ENCODE data around the gene RBMS1. TPM values are rescaled to one million over a fixed set of nuclear protein-coding genes. Genes with fewer than 3 reads are reported as not detected.

RBMS1 gene
- total RNA-seq, 1 experiment from 2014 or later, result 38.8 TPM

- H3K36me3 ChIP-seq (ENCODE audit: low read depth, low read length), result peaks cover 45% of the 10 kb centered on the region
- ATAC-seq (no peak), DNase-seq (no peak)
- no peaks in the 10 kb centered on the region for H3K27me3 ChIP-seq (ENCODE audit: low read length)
- BruUV-seq (replicated peaks), result no TSS peak
- peaks cover 24% of the 10 kb centered on the region for H3K4me1 ChIP-seq (ENCODE audit: insufficient read depth, low read length)
- TF ChIP-seq EZH2phosphoT487 (IDR thresholded peaks at IDR 0.05; ENCODE audit: borderline replicate concordance, low read length) (no peak), EZH2 (IDR thresholded peaks at IDR 0.05; ENCODE audit: low read length, unreplicated experiment) (no peak), CTCF (conservative IDR thresholded peaks at IDR 0.05; ENCODE audit: low read depth, low read length) (no peak)
- no peaks in the 10 kb centered on the region for H3K9me3 ChIP-seq (ENCODE audit: low read length)
- H3K4me3 ChIP-seq (ENCODE audit: low read length), result no peak overlapping the region
- H3K4me2 ChIP-seq (ENCODE audit: low read length), result peak overlapping the region; percentile 7; the same call in 1 of the 2 replicates
- no peaks in the 10 kb centered on the region for H3K79me2 ChIP-seq (ENCODE audit: low read length)
- POLR2A ChIA-PET (ENCODE audit: unreplicated experiment), result no interaction called here
- H3K9me2 ChIP-seq (replicated peaks; ENCODE audit: low read length), result no peaks in the 10 kb centered on the region
- no peak overlapping the region for H2AFZ ChIP-seq (ENCODE audit: low read length)
- CTCF ChIA-PET, result no interaction called here
- no peaks in the 10 kb centered on the region for H4K20me1 ChIP-seq (ENCODE audit: low read length)
- H3K27ac ChIP-seq (ENCODE audit: low read length), result 0 out of 2 replicates have a peak overlapping the region, but pooled peaks have one; percentile 21
- intact Hi-C loops (cut with micrococcal nuclease), result no loop called here
- no peaks in the 10 kb centered on the region for H3F3A ChIP-seq (ENCODE audit: low read length, unreplicated experiment)
- no peak overlapping the region for H3K9ac ChIP-seq (ENCODE audit: low read length)
Measured at GRCh38 chr2:160294889-160295288, 198.7 kb downstream of the RBMS1 start.

GRCh38 chr2:160294339-160294803 is 199.2 kb downstream of the RBMS1 start:
- CTCF ChIA-PET, result no interaction called here
- Histone ChIP-seq H3K4me1 (ENCODE audit: insufficient read depth, low read length) (peaks cover 24% of the 10 kb centered on the region), H3K9ac (ENCODE audit: low read length) (no peak overlapping the region), H3K9me2 (replicated peaks; ENCODE audit: low read length) (no peaks in the 10 kb centered on the region), H2AFZ (ENCODE audit: low read length) (no peak overlapping the region), H3K4me3 (ENCODE audit: low read length) (no peak overlapping the region), H3K79me2 (ENCODE audit: low read length) (no peaks in the 10 kb centered on the region), H3K9me3 (ENCODE audit: low read length) (no peaks in the 10 kb centered on the region), H3K4me2 (ENCODE audit: low read length) (peak overlapping the region; percentile 7; the same call in 1 of the 2 replicates), H3K27ac (ENCODE audit: low read length) (peak overlapping the region; percentile 21), H3F3A (ENCODE audit: low read length, unreplicated experiment) (no peaks in the 10 kb centered on the region), H4K20me1 (ENCODE audit: low read length) (no peaks in the 10 kb centered on the region), H3K36me3 (ENCODE audit: low read depth, low read length) (peaks cover 40% of the 10 kb centered on the region), H3K27me3 (ENCODE audit: low read length) (no peaks in the 10 kb centered on the region)
- TF ChIP-seq EZH2phosphoT487 (IDR thresholded peaks at IDR 0.05; ENCODE audit: borderline replicate concordance, low read length) (no peak), CTCF (conservative IDR thresholded peaks at IDR 0.05; ENCODE audit: low read depth, low read length) (no peak), EZH2 (IDR thresholded peaks at IDR 0.05; ENCODE audit: low read length, unreplicated experiment) (no peak)
- DNase-seq (peak; percentile 58), ATAC-seq (peak; percentile 74)
- intact Hi-C loops (cut with micrococcal nuclease), result no loop called here
- POLR2A ChIA-PET (ENCODE audit: unreplicated experiment), result no interaction called here
- no TSS peak for BruUV-seq (replicated peaks)

GRCh38 chr2:160293391-160294091 is 200.1 kb downstream of the RBMS1 start:
- intact Hi-C loops (cut with micrococcal nuclease), result no loop called here
- no peak for TF ChIP-seq EZH2 (IDR thresholded peaks at IDR 0.05; ENCODE audit: low read length, unreplicated experiment)
- no peak for TF ChIP-seq CTCF (conservative IDR thresholded peaks at IDR 0.05; ENCODE audit: low read depth, low read length)
- no peak for TF ChIP-seq EZH2phosphoT487 (IDR thresholded peaks at IDR 0.05; ENCODE audit: borderline replicate concordance, low read length)

More at GRCh38 chr2:160293391-160294091, 200.1 kb downstream of the RBMS1 start:
- peak; percentile 31; the same call in 1 of the 2 replicates for ATAC-seq
- Histone ChIP-seq H4K20me1 (ENCODE audit: low read length) (no peaks in the 10 kb centered on the region), H3K9ac (ENCODE audit: low read length) (no peak overlapping the region), H3K9me3 (ENCODE audit: low read length) (no peaks in the 10 kb centered on the region), H3K4me2 (ENCODE audit: low read length) (no peak overlapping the region), H3K27me3 (ENCODE audit: low read length) (no peaks in the 10 kb centered on the region), H3F3A (ENCODE audit: low read length, unreplicated experiment) (no peaks in the 10 kb centered on the region), H3K4me3 (ENCODE audit: low read length) (no peak overlapping the region), H3K27ac (ENCODE audit: low read length) (peak overlapping the region; percentile 21), H3K9me2 (replicated peaks; ENCODE audit: low read length) (no peaks in the 10 kb centered on the region), H2AFZ (ENCODE audit: low read length) (no peak overlapping the region), H3K36me3 (ENCODE audit: low read depth, low read length) (peaks cover 35% of the 10 kb centered on the region), H3K4me1 (ENCODE audit: insufficient read depth, low read length) (peaks cover 24% of the 10 kb centered on the region), H3K79me2 (ENCODE audit: low read length) (no peaks in the 10 kb centered on the region)
- DNase-seq, result peak; percentile 58
- POLR2A ChIA-PET (ENCODE audit: unreplicated experiment), result no interaction called here
- CTCF ChIA-PET, result no interaction called here
- no TSS peak for BruUV-seq (replicated peaks)
